GM18861 (cell line): ENCODE results near the gene RBM43.
"Not testable (repeated sequence)": the region's sequence is repeated elsewhere in the genome, so short reads cannot be mapped to it uniquely, and the experiment has no call there.

Experiments
- ATAC-seq: cut with Tn5 transposase; IDR thresholded peaks from one replicate; pipeline ENCODE4 v1.9.1; 2021; ENCODE audit not compliant: unreplicated experiment

Gene RBM43

GRCh38 chr2:151261231-151261976, at the start of gene RBM43:
RBM43 (minus strand) TSS chr2:151261863; CDS start chr2:151261727, 136 bp downstream.
- peak; percentile 88 for ATAC-seq

GRCh38 chr2:151310313-151310712, 48.6 kb upstream of the RBM43 start:
- ATAC-seq, result not testable (repeated sequence)

- ATAC-seq, result no peak
These were observed 45.0 kb upstream of the RBM43 start for GRCh38 chr2:151306621-151307020.

- no peak for ATAC-seq
These were observed 43.5 kb upstream of the RBM43 start for GRCh38 chr2:151305129-151305691.

GRCh38 chr2:151302879-151303278, 41.2 kb upstream of the RBM43 start:
- ATAC-seq, result no peak

- ATAC-seq, result no peak
These were observed 40.7 kb upstream of the RBM43 start for GRCh38 chr2:151302404-151302803.

GRCh38 chr2:151299920-151300539, 38.4 kb upstream of the RBM43 start:
- ATAC-seq, result no peak

GRCh38 chr2:151297882-151298281, 36.2 kb upstream of the RBM43 start:
- ATAC-seq, result peak; percentile 98

GRCh38 chr2:151295926-151296325, 34.3 kb upstream of the RBM43 start:
- not testable (repeated sequence) for ATAC-seq

GRCh38 chr2:151292546-151292945, 30.9 kb upstream of the RBM43 start:
- ATAC-seq, result no peak

GRCh38 chr2:151292141-151292540, 30.5 kb upstream of the RBM43 start:
- no peak for ATAC-seq

- no peak for ATAC-seq
These were observed 29.6 kb upstream of the RBM43 start for GRCh38 chr2:151291224-151291623.

GRCh38 chr2:151289972-151290866, 28.6 kb upstream of the RBM43 start:
- ATAC-seq, result peak; percentile 12

GRCh38 chr2:151287513-151288250, 26.0 kb upstream of the RBM43 start:
- no peak for ATAC-seq

GRCh38 chr2:151282401-151282800, 20.7 kb upstream of the RBM43 start:
- ATAC-seq, result no peak

- no peak for ATAC-seq
These were observed 18.6 kb upstream of the RBM43 start for GRCh38 chr2:151280271-151280670.

GRCh38 chr2:151278487-151278886, 16.8 kb upstream of the RBM43 start:
- no peak for ATAC-seq

- no peak for ATAC-seq
These were observed 15.4 kb upstream of the RBM43 start for GRCh38 chr2:151277067-151277466.

- no peak for ATAC-seq
These were observed 13.6 kb upstream of the RBM43 start for GRCh38 chr2:151275291-151275690.

- ATAC-seq, result no peak
These were observed 10.2 kb upstream of the RBM43 start for GRCh38 chr2:151271824-151272223.
